NCI-H2196 (cell line): ENCODE data around the gene RUSF1.
"Not testable (repeated sequence)": the region's sequence is repeated elsewhere in the genome, so short reads cannot be mapped to it uniquely, and the experiment has no call there.

Source experiments
- DNase-seq: peaks from one replicate; lab custom pipeline; 2025; ENCODE audit not compliant: unreplicated experiment; lab: John Stamatoyannopoulos, UW

Gene RUSF1

DNA sequence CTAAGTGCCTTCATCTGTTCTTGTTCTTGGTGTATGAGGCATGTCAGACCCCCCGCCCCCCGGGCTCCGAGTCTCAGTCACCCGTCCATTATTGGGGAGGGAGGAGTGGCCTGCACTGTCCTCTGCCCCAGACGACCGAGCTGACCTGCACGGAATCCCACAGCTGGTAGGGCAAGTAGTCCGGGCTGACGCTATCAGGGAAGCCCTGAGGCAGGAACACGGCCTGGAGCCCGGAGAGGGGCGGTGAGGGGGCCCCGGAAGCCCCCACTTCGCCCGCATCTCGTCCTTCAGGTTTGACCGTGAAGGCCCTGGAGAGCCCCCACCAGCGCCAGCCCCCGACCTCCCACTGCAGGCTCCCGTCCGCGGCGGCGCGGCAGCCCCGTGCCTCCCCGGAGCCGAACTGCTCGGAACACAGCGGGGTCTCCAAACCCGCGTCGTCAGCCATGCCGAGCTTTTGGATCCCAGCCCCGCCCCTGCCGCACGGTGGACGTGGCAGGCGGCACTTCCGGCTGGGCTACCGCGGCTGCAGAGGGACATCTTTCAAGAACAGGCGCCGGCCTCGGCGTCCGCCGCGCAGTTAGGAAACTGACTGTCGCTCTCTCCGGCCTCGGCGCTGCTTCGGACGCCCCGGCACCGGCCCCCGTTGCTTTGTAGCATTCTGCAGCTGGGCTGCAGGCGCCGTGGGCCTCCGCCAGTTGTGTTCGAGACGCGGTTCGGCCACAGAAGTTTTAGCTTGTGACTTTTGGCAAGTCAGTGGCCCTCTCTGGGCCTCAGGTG is at the start of gene RUSF1:
Gene RUSF1, minus strand, starts transcription at position 463 of the 777 bp plus-strand sequence. Its CDS starts 18 bp downstream, at position 445.
- peak; percentile 88 for DNase-seq

- DNase-seq: no peak
Observed at GRCh38 chr16:31542763-31543162, 34.6 kb upstream of the RUSF1 start.

GRCh38 chr16:31539762-31540161 is 31.6 kb upstream of the RUSF1 start:
- DNase-seq: not testable (repeated sequence)

DNA sequence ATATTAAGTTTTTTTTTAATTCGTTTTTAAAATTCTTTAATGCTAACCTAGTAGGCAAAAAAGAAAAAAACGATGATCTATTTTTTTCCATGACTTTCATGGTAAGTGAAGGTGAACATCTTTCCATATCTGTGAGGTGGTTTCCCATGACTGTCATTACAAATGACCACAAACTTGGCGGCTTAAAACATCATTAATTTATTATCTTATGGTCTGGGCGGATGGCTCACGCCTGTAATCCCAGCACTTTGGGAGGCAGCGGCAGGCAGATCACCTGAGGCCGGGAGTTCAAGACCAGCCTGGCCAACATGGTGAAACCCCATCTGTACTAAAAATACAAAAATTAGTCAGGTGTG is 30.0 kb upstream of the RUSF1 start:
- not testable (repeated sequence) for DNase-seq

DNA sequence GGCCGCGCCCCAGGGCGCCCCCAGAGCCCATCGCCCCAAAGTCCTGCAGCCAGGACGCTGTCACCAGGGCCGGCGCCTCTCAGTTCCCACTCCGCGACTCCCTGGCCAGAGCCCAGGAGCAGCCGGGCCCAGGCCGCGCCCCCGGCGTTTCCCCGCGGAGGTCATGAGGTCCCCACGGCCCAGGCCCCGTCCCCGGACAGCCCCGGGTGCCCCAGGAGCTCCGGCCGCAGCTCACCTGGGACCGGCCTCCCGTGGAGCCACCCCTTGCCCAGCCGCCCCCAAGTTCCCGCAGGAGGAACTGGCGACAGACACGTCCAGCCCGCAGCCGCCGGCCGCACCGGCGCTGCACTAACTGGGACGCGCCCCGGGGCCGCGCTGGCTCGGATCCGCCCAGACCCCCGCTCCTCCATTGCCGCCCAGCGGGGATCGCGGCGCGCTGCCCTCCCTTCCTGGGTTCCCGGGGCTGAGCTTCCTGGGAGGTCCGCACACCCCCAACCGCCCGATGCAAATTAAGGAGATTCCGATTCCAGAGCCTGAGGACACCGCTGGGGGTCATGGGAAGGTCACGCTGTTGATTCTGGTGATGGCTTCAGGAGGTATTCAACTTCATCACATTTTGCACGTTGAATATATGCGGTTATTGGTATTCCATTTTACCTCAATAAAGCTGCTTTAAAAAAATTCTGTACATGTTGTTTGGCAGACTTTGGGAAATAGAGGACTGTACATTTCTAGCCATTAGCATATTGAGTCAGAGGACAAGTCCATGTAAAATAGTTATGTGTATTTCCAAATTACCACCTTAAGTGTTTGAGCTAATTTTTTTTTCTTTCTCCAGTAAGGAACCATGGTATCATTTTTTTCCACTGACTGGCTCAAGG is 29.4 kb upstream of the RUSF1 start:
- DNase-seq: no peak

DNA sequence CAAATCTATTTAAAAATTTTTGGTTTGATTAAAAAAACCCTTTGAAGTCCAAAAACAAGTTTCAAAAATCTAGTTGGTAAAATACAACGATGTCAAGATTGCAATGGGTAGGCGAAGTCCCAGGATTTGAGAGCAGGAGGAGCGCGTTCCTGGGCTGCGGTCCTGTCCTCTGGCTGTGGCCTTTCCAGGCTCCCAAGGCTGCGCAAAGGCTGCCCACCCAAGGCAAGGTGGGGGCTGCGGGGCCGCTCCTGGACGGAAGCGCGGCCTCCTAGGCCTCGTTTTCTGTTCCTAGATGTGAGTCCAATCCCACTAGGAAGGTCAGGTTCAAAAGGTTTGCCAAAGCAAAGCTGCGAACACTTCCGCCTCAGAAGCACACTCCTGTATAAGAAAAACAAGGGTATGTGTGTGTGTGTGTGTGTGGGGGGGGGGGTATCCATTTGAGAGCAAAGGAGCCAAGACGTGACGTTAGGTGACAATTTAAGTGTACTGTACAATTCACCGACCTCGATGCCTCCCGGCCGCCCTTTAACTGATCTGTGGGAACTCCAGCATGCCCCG is 28.7 kb upstream of the RUSF1 start:
- no peak for DNase-seq

DNA sequence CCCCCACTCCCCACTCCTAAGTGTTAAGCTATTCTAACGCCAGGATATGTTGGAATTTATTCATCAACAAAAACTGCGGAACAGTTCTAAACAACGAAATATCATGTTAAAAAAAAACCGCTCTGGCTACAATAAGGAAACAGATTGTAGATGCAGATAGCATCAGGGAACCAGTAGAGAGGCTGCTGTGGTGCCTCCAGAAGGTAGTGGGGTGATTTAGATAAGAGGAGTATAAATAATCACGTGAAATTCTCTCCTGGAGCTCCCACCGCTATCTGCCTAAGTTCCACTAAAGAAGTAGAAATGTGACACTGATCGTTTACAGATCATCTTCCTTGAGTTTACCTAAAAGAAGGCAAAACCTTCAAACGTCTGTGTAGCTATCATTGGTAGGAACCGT is 27.5 kb upstream of the RUSF1 start:
- no peak for DNase-seq

DNA sequence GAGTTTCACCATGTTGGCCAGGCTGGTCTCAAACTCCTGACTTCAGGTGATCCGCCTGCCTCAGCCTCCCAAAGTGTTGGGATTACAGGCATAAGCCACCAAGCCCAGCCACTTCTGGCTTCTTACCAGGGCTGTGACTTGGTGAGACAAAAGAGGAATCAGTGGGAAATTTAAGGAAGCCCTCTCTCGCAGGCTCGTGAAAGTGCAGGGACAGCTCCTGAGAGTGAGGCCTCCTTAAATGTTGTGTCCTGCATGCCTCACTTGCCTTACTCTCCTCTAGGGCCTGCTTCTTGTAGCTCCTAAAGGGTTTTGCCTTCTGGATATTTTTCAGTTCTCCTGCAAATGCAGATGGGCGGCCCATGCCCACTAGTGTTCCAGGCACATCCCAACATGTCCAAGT is 24.7 kb upstream of the RUSF1 start:
- DNase-seq: no peak

DNA sequence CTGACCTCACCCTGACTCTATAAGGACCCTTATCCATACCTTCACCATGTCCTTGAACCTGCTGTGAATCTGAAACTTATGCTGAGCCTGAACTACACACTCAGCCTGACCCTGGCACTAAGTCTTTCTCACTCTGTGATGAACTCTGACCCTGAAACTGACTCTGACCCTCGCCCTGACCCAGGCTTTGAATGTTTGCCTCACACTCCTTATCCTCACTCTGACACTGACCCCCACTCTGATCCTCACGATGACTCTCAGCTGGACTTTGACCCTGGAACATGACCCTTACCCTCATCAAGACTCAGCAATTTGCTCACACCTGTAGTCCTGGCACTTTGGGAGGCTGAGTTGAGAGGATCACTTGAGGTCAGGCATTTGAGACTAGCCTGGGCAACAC is 23.9 kb upstream of the RUSF1 start:
- DNase-seq: no peak

- no peak for DNase-seq
Observed at GRCh38 chr16:31531096-31531495, 22.9 kb upstream of the RUSF1 start.

- no peak for DNase-seq
Observed at GRCh38 chr16:31530405-31530804, 22.2 kb upstream of the RUSF1 start.

GRCh38 chr16:31529937-31530312 is 21.7 kb upstream of the RUSF1 start:
- no peak for DNase-seq

DNA sequence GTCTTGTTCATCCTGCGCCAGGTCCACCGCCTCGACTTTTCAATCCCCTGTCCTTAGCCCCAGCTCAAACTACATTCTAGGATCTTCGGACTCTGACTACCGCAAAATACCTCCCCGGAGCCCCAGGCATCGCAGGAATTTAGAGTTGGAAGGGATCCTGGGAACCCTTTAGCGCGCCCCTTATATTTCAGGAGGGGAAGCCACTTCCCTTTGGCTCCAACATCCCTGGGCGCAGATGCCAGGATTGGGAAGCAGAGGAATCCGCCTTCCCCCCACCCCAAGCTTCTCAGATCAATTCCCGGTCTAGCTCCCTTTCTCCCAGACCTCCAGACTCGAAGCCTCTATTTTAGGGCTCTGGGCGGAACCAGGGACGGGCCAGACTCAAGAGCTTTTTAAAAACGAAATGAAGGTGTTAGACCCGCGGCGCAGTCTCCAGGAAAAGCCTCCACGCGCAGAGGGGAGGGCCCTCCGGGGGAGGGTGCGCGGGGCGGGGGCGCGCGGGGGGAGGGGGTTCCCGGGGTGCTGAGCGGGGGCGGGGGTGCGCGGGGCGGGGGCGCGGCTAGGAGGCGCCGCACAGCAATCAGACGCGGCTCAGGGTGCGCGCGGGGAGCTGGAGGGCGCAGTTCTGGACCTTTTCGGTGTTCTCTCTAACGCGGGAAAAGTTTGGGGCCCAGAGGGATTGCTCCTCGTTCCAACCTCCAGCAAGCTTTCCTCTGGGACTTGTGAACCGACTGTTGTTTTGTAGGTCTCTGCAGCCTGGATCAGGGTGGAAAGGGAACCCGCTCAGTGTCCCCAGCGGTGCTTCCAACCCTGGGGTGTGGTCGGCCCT is 21.1 kb upstream of the RUSF1 start:
- DNase-seq: no peak

DNA sequence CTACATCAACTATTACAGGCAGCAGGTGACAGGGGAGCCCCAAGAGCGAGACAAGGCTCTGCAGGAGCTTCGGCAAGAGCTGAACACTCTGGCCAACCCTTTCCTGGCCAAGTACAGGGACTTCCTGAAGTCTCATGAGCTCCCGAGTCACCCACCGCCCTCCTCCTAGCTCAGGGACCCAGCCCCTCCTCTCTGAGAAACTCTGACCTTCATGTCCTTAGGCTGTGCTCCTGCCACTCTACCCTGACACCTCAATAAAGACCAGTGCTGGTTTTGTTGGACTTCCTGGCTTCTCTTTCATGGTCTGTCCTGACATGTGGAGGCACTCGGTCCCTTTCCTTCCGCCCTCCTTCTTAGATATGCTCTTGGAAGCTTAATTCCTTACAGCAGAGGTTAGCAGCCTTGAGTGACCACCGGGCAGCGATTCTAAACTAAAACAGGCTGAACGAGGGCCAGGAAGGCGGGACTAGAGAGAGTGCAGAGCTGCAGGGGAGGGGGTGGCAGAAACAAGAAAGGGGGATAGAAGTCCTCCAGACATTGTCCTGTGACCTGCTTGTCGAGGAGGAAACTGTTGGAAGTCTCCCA is 20.4 kb upstream of the RUSF1 start:
- DNase-seq: no peak

GRCh38 chr16:31527734-31528274 is 19.6 kb upstream of the RUSF1 start, which contains the start of gene AHSP:
Gene AHSP (plus strand): TSS chr16:31527900. CDS start chr16:31528140, 240 bp downstream.
- DNase-seq: no peak

DNA sequence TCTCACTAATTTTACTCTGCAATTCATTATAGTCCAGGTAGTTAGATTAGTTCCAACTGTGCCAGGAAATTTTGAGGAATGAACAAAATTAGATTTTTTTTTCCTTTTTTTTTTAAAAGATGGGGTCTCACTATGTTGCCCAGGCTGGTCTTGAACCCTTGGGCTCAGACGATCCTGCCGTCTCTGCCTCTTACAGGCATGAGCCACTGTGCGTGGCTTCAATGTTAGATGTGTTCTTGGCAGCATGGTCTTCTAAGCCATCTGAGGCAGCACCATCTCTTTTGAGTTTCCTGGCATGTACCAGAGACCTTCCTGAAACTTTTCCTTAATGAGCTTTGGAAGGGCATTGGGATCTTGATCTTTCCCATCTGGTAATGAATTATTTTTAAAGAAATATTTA is 16.9 kb upstream of the RUSF1 start:
- no peak for DNase-seq

GRCh38 chr16:31523768-31524167 is 15.6 kb upstream of the RUSF1 start:
- not testable (repeated sequence) for DNase-seq

- DNase-seq: no peak
Observed at GRCh38 chr16:31522071-31522470, 13.9 kb upstream of the RUSF1 start.

- no peak for DNase-seq
Observed at GRCh38 chr16:31521368-31521767, 13.2 kb upstream of the RUSF1 start.

GRCh38 chr16:31519759-31520431 is 11.7 kb upstream of the RUSF1 start:
- DNase-seq: no peak
